ENCODE data around the gene FHOD3. TPM values are rescaled to one million over a fixed set of nuclear protein-coding genes. Genes with fewer than 3 reads are reported as not detected.
A peak's percentile ranks its signal among the peaks of the same experiment; 100 is the strongest.

Gene FHOD3
- total RNA-seq, 1 donor from 2014 or later: 8.9 TPM

DNA sequence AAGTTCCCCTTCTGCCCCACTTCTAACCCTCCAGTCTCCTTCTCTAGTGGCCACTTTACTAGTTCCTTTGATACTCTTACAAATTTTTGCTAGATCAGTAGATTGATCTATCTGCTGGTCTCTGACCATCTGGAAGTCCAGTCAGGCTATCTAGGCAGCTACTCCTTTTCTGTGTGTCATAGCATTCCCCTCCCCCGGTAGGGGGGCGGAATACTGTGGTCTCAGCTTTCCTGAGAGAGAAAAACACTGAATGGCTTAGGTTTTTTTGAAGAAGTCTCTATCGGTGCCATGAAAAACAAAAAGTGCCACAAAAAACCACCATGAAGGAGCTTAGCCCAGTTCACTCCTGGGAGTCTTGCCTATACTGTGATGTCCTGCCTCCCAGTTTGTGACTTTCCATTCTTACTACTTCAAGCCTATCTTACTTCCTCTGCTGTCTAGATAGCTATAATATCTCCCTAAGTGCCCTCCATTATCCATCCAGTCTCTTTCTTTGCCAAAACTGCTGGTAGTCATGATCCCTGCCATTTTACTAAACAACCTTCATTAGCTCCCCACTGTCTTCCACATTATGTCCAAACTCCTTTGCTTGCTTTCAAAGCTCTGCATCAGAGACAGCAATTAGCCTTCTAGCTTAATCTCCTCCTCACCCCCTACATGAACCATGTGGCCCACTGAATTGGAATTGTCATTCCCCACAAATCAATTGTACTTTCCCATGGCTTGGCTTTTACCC is 501.4 kb downstream of the FHOD3 start:
- H3K36me3 Mint-ChIP-seq (ENCODE audit: low read depth): peaks cover 56% of the 10 kb centered on the region

DNA sequence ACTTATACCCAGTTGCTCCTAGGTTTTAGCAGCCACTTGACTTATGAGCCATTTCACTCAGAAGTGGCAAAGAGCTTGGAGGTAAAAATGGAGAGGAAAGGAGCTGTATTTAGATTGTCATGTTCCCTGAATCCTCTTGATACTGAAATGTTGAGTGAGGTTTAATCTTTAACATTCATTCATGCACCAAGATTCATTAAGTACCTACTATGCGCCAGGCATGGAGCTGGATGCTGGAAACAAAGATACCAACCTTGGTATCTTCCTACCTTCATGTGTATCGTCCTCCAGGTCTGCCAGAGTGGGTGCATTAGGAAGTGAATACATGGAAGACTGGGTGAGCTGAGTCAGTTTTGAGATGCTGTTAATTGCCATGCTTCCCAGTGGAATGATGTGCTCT is 507.6 kb downstream of the FHOD3 start:
- H3K36me3 Mint-ChIP-seq (ENCODE audit: low read depth): peaks cover 55% of the 10 kb centered on the region
- no peak overlapping the region for H3K27ac Mint-ChIP-seq (ENCODE audit: unreplicated experiment)
- peaks cover 15% of the 10 kb centered on the region for H3K4me1 Mint-ChIP-seq (ENCODE audit: low read depth)
- no peaks in the 10 kb centered on the region for H3K27me3 Mint-ChIP-seq (ENCODE audit: low read depth)
- H3K4me3 Mint-ChIP-seq (ENCODE audit: unreplicated experiment): no peak overlapping the region
- H3K9me3 Mint-ChIP-seq (ENCODE audit: low read depth): peaks cover 4% of the 10 kb centered on the region
- no peak for DNase-seq (ENCODE audit: low spot score)
- TF ChIP-seq, protein P1, sequence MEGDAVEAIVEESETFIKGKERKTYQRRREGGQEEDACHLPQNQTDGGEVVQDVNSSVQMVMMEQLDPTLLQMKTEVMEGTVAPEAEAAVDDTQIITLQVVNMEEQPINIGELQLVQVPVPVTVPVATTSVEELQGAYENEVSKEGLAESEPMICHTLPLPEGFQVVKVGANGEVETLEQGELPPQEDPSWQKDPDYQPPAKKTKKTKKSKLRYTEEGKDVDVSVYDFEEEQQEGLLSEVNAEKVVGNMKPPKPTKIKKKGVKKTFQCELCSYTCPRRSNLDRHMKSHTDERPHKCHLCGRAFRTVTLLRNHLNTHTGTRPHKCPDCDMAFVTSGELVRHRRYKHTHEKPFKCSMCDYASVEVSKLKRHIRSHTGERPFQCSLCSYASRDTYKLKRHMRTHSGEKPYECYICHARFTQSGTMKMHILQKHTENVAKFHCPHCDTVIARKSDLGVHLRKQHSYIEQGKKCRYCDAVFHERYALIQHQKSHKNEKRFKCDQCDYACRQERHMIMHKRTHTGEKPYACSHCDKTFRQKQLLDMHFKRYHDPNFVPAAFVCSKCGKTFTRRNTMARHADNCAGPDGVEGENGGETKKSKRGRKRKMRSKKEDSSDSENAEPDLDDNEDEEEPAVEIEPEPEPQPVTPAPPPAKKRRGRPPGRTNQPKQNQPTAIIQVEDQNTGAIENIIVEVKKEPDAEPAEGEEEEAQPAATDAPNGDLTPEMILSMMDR (IDR thresholded peaks at IDR 0.05): no peak

More for the DNA sequence above, 501.4 kb downstream of the FHOD3 start:
- Mint-ChIP-seq H3K27me3 (ENCODE audit: low read depth) (no peaks in the 10 kb centered on the region), H3K9me3 (ENCODE audit: low read depth) (peaks cover 4% of the 10 kb centered on the region), H3K4me1 (ENCODE audit: low read depth) (peaks cover 5% of the 10 kb centered on the region), H3K4me3 (ENCODE audit: unreplicated experiment) (no peak overlapping the region), H3K27ac (ENCODE audit: unreplicated experiment) (peak overlapping the region; percentile 24)
- TF ChIP-seq, protein P1 (IDR thresholded peaks at IDR 0.05): no peak
- no peak for DNase-seq (ENCODE audit: low spot score)

DNA sequence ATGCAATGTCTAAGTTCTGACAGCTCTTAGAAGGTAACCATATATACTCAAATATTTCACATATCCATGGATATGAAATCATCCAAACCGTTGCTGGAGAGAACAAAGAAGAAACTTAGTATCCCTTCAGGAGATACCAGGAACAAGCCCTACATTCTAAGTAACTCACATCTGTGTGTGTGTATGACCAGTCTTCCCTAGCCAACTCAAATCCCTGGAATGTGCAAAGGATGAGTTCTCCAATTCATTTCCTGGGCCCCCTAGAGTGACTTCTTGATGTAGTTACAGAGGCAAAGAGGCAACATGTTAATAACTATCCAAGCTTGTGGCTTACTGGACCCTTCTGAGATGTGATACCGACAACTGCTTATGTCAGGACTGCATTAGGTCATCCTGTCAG is 511.2 kb downstream of the FHOD3 start:
- TF ChIP-seq, protein P1 (IDR thresholded peaks at IDR 0.05): no peak
- peaks cover 28% of the 10 kb centered on the region for H3K4me1 Mint-ChIP-seq (ENCODE audit: low read depth)
- no peaks in the 10 kb centered on the region for H3K27me3 Mint-ChIP-seq (ENCODE audit: low read depth)
- H3K9me3 Mint-ChIP-seq (ENCODE audit: low read depth): no peaks in the 10 kb centered on the region
- no peak overlapping the region for H3K4me3 Mint-ChIP-seq (ENCODE audit: unreplicated experiment)
- peaks cover 39% of the 10 kb centered on the region for H3K36me3 Mint-ChIP-seq (ENCODE audit: low read depth)
- no peak for DNase-seq (ENCODE audit: low spot score)
- no peak overlapping the region for H3K27ac Mint-ChIP-seq (ENCODE audit: unreplicated experiment)

DNA sequence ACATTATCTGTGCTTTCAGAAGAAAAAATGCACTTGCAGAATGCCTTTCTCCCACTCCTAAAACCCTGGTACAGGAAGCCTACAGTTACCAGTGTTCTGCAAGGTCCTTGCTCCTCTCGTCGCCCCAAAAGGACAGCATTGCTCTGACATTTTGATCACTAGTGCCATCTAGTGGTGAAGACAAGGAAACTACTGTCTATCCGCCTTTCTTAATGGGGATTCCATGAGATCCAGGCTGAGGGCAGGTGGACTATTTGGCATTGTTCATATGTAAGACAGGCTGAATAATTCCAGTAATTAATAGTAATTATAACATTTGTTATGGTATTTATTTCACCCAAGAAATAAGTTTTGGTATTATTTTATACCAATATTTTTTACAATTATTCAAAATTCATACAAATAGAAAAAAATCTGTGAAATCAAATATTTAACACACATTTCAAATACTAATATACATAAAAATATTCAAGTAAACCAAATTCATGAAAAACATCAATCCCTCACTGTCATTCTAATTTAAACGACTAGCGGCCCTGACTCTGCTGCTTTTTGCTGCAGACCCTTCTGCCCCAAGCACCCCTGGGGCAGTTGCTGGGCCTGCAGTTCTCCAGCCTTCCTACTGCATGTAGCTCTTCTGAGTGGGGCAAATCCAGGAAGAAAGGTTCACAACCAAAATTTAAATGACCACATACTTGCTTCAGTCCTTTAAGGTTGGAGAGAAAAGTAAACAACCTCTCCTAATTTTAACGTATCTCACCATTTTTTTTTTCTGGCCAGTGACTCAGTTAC is 512.3 kb downstream of the FHOD3 start:
- no peak for DNase-seq (ENCODE audit: low spot score)
- no peaks in the 10 kb centered on the region for H3K9me3 Mint-ChIP-seq (ENCODE audit: low read depth)
- TF ChIP-seq, protein P1 (IDR thresholded peaks at IDR 0.05): peak; percentile 94
- peaks cover 32% of the 10 kb centered on the region for H3K36me3 Mint-ChIP-seq (ENCODE audit: low read depth)
- H3K27ac Mint-ChIP-seq (ENCODE audit: unreplicated experiment): no peak overlapping the region
- H3K4me1 Mint-ChIP-seq (ENCODE audit: low read depth): peaks cover 28% of the 10 kb centered on the region
- H3K27me3 Mint-ChIP-seq (ENCODE audit: low read depth): no peaks in the 10 kb centered on the region
- H3K4me3 Mint-ChIP-seq (ENCODE audit: unreplicated experiment): no peak overlapping the region

DNA sequence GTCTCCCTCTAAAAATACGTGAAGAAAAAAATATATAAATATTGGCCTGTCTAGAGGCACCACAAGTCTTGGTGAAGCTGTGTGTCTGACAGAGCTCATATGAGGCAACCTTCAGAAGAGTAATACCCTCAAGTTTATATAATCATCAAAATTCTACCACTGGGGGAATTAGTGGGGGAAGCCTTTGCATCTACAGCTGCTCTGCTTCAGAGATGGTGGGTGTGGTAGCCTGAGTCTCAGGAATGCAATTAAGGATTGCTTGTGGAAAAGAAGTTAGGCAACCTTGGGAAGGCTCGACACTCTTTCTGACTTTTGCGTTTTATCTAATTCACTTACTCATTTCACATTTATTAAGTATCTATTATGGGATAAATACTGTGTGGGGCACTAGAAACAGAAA is 513.9 kb downstream of the FHOD3 start:
- no peaks in the 10 kb centered on the region for H3K27me3 Mint-ChIP-seq (ENCODE audit: low read depth)
- no peak for DNase-seq (ENCODE audit: low spot score)
- peaks cover 28% of the 10 kb centered on the region for H3K4me1 Mint-ChIP-seq (ENCODE audit: low read depth)
- no peaks in the 10 kb centered on the region for H3K9me3 Mint-ChIP-seq (ENCODE audit: low read depth)
- TF ChIP-seq, protein P1 (IDR thresholded peaks at IDR 0.05): no peak
- H3K4me3 Mint-ChIP-seq (ENCODE audit: unreplicated experiment): no peak overlapping the region
- H3K27ac Mint-ChIP-seq (ENCODE audit: unreplicated experiment): no peak overlapping the region
- H3K36me3 Mint-ChIP-seq (ENCODE audit: low read depth): peaks cover 24% of the 10 kb centered on the region

Measured in chondrocyte (in vitro differentiated cells).